Osteocyte (in vitro differentiated cells): ENCODE results near the gene FBH1. TPM values are rescaled to one million over a fixed set of nuclear protein-coding genes. Genes with fewer than 3 reads are reported as not detected.
"Not testable (repeated sequence)": the region's sequence is repeated elsewhere in the genome, so short reads cannot be mapped to it uniquely, and the experiment has no call there.

Source experiments
- DNase-seq: peaks from one replicate; pipeline ENCODE4 v3.0.0; 2021; ENCODE audit warnings: mixed read lengths; ENCODE audit not compliant: unreplicated experiment; ENCODE audit errors: extremely low spot score
- H3K27ac Mint-ChIP-seq: one replicate; pipeline ENCODE4 v1.8.0; 2021; ENCODE audit warnings: mild to moderate bottlenecking, mixed read lengths; ENCODE audit not compliant: unreplicated experiment
- H3K27me3 Mint-ChIP-seq: one replicate; pipeline ENCODE4 v1.8.0; 2021; ENCODE audit warnings: mixed read lengths; ENCODE audit not compliant: unreplicated experiment
- H3K36me3 Mint-ChIP-seq: one replicate; pipeline ENCODE4 v1.8.0; 2021; ENCODE audit warnings: mixed read lengths; ENCODE audit not compliant: unreplicated experiment
- H3K4me1 Mint-ChIP-seq: one replicate; pipeline ENCODE4 v1.8.0; 2021; ENCODE audit warnings: mixed read lengths; ENCODE audit not compliant: unreplicated experiment
- H3K4me3 Mint-ChIP-seq: one replicate; pipeline ENCODE4 v1.8.0; 2021; ENCODE audit warnings: mild to moderate bottlenecking, moderate library complexity, mixed read lengths; ENCODE audit not compliant: unreplicated experiment
- H3K9me3 Mint-ChIP-seq: one replicate; pipeline ENCODE4 v1.8.0; 2021; ENCODE audit warnings: mixed read lengths; ENCODE audit not compliant: unreplicated experiment
- CTCF ChIP-seq: fragments of 200-600 bp; sonication (generic); IDR thresholded peaks from 2 replicates; pipeline ENCODE4 v1.5.0; 2021; ENCODE audit warnings: antibody characterized with exemption, mild to moderate bottlenecking, moderate library complexity
- total RNA-seq: library from RNA; stranded (reverse); gene quantifications from 2 replicates; pipeline ENCODE4 v1.2.1, GENCODE V29; 2021

FBH1 gene
- total RNA-seq, 1 donor from 2014 or later, result 86.1 TPM

- peaks cover 5% of the 10 kb centered on the region for H3K27me3 Mint-ChIP-seq
- peak overlapping the region; percentile 44 for H3K4me3 Mint-ChIP-seq
- no peaks in the 10 kb centered on the region for H3K36me3 Mint-ChIP-seq
- TF ChIP-seq CTCF, result no peak
- no peaks in the 10 kb centered on the region for H3K9me3 Mint-ChIP-seq
- peak overlapping the region; percentile 89 for H3K27ac Mint-ChIP-seq
- DNase-seq, result no peak
- peaks cover 35% of the 10 kb centered on the region for H3K4me1 Mint-ChIP-seq
These were observed 55.7 kb downstream of the FBH1 start for GRCh38 chr10:5945561-5946418.

GRCh38 chr10:5946419-5946775 is 56.4 kb downstream of the FBH1 start:
- peak overlapping the region; percentile 89 for H3K27ac Mint-ChIP-seq
- not testable (repeated sequence) for DNase-seq

GRCh38 chr10:5946786-5947185 is 56.7 kb downstream of the FBH1 start:
- DNase-seq, result no peak
- no peak overlapping the region for H3K4me3 Mint-ChIP-seq
- no peaks in the 10 kb centered on the region for H3K9me3 Mint-ChIP-seq
- H3K27me3 Mint-ChIP-seq, result peaks cover 5% of the 10 kb centered on the region
- peaks cover 35% of the 10 kb centered on the region for H3K4me1 Mint-ChIP-seq
- H3K27ac Mint-ChIP-seq, result no peak overlapping the region
- TF ChIP-seq CTCF, result no peak
- H3K36me3 Mint-ChIP-seq, result no peaks in the 10 kb centered on the region

More at GRCh38 chr10:5946419-5946775, 56.4 kb downstream of the FBH1 start:
- H3K9me3 Mint-ChIP-seq, H3K36me3 Mint-ChIP-seq, H3K4me3 Mint-ChIP-seq, H3K27me3 Mint-ChIP-seq: not testable (repeated sequence)
- peaks cover 35% of the 10 kb centered on the region for H3K4me1 Mint-ChIP-seq

GRCh38 chr10:5947471-5948207 is 57.6 kb downstream of the FBH1 start:
- Mint-ChIP-seq H3K9me3 (no peaks in the 10 kb centered on the region), H3K27me3 (peaks cover 5% of the 10 kb centered on the region), H3K27ac (no peak overlapping the region), H3K36me3 (no peaks in the 10 kb centered on the region), H3K4me3 (no peak overlapping the region), H3K4me1 (peaks cover 35% of the 10 kb centered on the region)
- DNase-seq, result no peak
- no peak for TF ChIP-seq CTCF

GRCh38 chr10:5948208-5948585 is 58.2 kb downstream of the FBH1 start:
- DNase-seq, result no peak
- Mint-ChIP-seq H3K27me3 (peaks cover 5% of the 10 kb centered on the region), H3K4me1 (peaks cover 35% of the 10 kb centered on the region), H3K36me3 (no peaks in the 10 kb centered on the region), H3K4me3 (no peak overlapping the region), H3K9me3 (no peaks in the 10 kb centered on the region), H3K27ac (no peak overlapping the region)
- TF ChIP-seq CTCF, result no peak
